ENCODE data around the gene USP17L20.
"Not testable (repeated sequence)": the region's sequence is repeated elsewhere in the genome, so short reads cannot be mapped to it uniquely, and the experiment has no call there.

GRCh38 chr4:9214701-9215100, 43.2 kb upstream of the USP17L20 start:
- not testable (repeated sequence) for TF ChIP-seq POLR2AphosphoS5 (IDR thresholded peaks at IDR 0.05; ENCODE audit: low read depth, low read length); EZH2phosphoT487 (IDR thresholded peaks at IDR 0.05; ENCODE audit: borderline replicate concordance); POLR2A (IDR thresholded peaks at IDR 0.05; ENCODE audit: borderline replicate concordance, extremely low read depth, insufficient read depth, insufficient read length); ZNF274 (IDR thresholded peaks at IDR 0.05; ENCODE audit: low read depth, low read length); CTCF (IDR thresholded peaks at IDR 0.05 in 2 of 3, conservative IDR thresholded peaks at IDR 0.05 in 1 of 3; ENCODE audit: borderline replicate concordance in 1 of 3, insufficient read depth in 1 of 3, low read depth in 2 of 3, low read length in 2 of 3); EZH2 (IDR thresholded peaks at IDR 0.05); SP1 (IDR thresholded peaks at IDR 0.05; ENCODE audit: low read depth); RAD21 (IDR thresholded peaks at IDR 0.05; ENCODE audit: low read depth); CEBPB (IDR thresholded peaks at IDR 0.05; ENCODE audit: low read depth); ATF3 (IDR thresholded peaks at IDR 0.05); ZFX (IDR thresholded peaks at IDR 0.05); ELF1 (IDR thresholded peaks at IDR 0.05; ENCODE audit: borderline replicate concordance, low read depth); REST (IDR thresholded peaks at IDR 0.05; ENCODE audit: low read depth)

Data from HCT116 (cell line).